Activated CD8-positive, alpha-beta memory T cell treated with anti-CD3 and anti-CD28 coated beads, Interleukin-2, amount 50 U/mL, for 1 hour (primary cell): ENCODE data around the gene ABTB1.
A peak's percentile ranks its signal among the peaks of the same experiment; 100 is the strongest.
"Not testable (repeated sequence)": the region's sequence is repeated elsewhere in the genome, so short reads cannot be mapped to it uniquely, and the experiment has no call there.

Experiments used
- DNase-seq: peaks from one replicate; pipeline ENCODE4 v3.0.0-alpha.2; 2020; ENCODE audit errors: extremely low read depth

Gene ABTB1

DNA sequence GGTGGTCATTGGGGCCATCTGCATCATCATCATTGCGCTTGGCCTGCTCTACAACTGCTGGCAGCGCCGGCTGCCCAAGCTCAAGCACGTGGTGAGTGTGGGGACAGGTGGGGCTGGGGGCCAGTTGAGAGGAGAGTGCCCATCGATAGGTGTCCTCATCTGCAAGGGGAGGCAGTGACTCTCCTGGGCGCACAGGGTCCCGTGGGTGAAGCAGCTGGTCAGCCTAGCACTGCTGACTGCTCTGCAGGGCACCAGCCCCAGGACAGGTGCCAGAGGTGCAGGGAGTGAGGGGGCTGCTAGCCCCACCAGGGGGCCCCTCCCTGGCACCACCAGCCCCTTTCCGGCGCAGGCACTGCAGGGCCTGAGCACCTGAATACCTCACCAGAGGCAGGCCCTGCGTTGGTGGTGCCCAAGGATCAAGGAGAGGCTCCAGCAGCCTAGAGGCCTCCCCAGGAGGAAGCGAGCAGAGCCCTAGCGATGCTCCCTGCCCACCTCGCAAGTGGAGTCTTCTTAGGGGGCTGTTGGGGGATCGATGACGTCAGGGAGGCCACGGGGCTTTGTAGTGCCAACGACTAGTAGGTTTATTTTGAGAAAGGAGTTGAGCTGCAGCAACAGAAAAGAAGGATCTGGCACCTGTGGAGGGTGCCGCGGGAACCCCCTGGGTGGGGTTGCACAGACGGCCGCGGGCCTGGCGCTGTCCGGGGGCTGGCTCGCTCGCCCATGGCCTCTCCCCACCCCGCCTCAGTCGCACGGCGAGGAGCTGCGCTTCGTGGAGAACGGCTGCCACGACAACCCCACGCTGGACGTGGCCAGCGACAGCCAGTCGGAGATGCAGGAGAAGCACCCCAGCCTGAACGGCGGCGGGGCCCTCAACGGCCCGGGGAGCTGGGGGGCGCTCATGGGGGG is 976 bp upstream of the ABTB1 start:
- peak; percentile 23 for DNase-seq

GRCh38 chr3:127673191-127674100 is 694 bp downstream of the ABTB1 start:
- DNase-seq: no peak

DNA sequence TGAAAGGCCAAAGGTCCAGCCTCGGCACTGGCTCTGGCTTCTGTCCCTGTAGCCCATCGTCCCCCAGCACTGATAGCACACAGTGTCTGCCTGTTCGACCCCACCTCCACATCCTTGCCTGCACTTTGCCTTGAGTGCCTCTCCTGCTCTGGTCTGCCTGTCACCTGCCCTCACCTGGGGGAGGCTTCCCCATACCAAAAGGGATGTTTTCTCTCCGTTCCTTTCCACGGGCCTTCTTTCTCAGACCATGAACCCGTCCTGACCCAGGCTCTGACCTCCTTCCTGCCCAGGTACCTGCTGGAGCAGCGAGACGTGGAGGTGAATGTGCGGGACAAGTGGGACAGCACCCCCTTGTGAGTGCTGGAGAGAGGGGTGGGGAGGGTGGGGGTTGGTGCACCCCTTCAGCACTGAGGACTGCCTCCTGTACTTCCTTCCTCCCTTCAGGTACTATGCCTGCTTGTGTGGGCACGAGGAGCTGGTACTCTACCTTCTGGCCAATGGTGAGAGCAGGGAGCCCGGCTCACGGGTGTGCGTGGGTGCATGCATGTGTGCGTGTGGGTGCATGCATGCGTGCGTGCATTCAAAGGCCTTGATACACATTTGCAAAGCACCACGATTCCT is 1.5 kb downstream of the ABTB1 start:
- no peak for DNase-seq

DNA sequence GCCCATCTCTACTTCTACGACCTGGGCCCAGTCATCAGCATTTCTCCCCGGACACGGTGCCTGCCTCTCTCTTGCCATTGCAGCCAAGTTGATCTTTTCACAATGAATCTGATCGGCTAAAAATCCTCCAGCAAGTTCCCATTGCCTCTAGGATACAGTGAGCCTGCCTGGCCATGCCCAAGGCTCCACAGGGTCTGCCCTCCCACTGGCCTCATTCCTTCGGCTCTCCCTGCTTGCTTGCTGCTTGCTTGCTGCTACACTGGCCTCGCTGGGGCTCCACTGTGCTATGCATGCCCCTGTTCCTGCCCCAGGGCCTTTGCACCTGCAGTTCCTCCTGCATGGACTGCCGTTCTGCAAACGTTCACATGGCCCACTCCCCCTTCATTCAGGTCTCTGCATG is 2.0 kb downstream of the ABTB1 start:
- no peak for DNase-seq

DNA sequence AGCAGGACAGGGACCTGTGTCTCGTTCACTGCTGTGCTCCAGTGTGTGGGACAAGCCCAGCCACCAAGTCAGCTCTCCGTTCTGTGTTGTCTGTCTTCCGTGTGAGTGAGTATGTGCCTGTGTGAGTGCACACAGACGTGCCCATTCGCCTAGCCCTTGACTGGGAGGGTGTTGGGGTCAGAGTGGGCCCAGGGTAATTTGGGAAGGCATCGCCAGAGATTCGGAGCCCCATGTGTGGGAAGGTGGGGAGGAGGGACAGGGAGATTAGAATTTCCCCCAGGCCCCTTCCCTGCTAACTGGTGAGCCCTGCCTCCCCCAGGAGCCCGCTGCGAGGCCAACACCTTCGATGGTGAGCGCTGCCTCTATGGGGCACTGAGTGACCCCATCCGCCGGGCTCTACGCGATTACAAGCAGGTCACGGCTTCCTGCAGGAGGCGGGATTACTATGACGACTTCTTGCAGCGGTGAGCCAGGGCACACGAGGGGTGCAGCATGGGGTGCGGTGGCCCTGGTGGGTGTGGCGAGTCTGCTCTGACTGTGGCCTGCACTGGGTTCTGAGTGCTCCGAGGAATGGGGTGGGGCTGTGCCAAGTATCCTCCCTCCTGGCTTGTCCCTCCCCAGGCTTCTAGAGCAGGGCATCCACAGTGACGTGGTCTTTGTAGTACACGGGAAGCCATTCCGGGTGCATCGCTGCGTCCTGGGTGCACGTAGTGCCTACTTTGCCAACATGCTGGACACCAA is 3.1 kb downstream of the ABTB1 start:
- no peak for DNase-seq

GRCh38 chr3:127676456-127676855 is 3.7 kb downstream of the ABTB1 start:
- DNase-seq: no peak

- no peak for DNase-seq
These were observed 4.2 kb downstream of the ABTB1 start for GRCh38 chr3:127676921-127677351.

DNA sequence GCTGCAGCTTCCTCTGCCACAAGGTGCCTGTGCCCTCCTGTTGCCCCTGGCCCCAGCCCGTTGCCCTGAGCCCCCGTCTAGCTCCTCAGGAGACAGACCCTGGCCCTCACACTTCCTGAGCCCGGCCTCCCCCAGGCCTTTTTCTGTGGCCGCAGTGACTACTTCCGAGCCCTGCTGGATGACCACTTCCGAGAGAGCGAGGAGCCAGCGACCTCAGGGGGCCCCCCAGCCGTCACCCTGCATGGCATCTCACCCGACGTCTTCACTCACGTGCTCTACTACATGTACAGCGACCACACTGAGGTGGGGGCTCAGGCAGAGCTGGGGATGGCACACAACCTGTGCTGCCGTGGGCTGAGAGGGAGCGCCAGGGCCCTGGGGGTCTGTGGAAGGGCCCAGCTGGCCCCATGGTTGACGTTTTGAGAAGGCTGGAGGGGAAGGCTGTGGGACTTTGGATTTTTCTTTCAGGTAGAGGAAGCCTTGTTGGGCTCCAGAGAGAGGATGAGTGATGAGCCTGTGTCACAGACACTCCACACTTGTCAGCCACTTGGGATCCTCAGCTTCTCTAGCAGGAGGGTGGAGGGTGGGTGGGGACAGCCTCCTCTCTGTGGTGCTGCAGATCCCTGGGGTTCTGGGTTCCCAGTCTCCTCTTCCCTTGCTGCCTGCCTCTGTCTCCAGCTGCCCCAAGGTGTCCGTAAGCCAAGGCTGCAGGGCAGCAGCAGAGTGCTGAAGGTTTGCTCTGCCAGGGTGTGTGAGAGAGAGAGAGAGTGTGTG is 5.0 kb downstream of the ABTB1 start:
- DNase-seq: no peak

DNA sequence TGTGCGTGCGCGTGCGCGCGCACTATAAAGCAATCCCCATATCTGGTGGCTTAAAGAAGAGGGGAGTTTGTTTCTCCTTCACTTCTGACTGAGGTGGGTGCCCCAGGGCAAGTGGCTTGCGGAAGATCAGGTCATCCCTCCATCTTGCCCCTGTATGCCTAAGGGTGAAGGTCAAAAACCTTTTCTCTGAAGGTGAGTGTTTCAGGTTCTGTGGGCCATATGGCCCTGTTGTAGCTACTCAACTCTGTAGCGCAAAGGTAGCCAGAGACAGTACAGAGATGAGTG is 5.5 kb downstream of the ABTB1 start:
- DNase-seq: no peak

GRCh38 chr3:127678611-127679533 is 6.1 kb downstream of the ABTB1 start:
- no peak for DNase-seq

- DNase-seq: no peak
These were observed 6.9 kb downstream of the ABTB1 start for GRCh38 chr3:127679534-127680145.

GRCh38 chr3:127680146-127680661 is 7.5 kb downstream of the ABTB1 start:
- no peak for DNase-seq

DNA sequence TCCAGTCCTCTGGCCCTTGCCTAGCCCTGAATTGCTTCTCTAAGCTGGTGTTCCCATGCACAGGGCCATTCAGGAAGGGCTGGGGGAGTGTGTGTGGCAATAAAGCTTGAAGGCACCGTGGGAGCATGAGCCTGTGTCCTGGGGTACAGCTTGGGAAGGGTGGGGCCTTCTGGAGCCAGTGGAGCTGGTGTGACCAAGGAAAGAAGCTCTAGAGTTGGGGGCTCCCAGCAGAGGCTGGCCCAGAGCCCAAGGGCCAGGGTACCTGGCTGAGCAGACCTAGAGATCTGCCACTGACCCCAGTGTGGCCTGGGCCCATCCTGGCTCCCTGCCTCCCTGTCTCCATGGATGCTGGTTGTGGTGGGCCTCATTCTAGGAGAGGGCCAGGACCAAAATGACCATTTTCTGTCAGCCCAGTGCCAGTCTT is 8.1 kb downstream of the ABTB1 start:
- no peak for DNase-seq

DNA sequence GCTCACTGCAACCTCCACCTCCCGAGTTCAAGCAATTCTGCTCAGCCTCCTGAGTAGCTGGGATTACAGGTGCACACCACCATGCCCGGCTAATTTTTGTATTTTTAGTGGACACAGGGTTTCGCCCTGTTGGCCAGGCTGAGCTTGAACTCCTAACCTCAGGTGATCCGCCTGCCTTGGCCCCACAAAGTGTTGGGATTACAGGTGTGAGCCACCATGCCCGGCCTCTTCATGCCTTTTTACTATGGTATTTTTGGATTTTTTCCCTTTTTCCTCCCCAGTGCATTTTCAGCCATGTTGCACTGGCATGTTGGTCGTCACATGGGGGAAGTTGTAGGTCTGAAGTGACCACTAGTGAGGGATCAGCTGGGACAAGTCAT is 9.4 kb downstream of the ABTB1 start:
- not testable (repeated sequence) for DNase-seq

GRCh38 chr3:127682561-127682960 is 9.8 kb downstream of the ABTB1 start:
- no peak for DNase-seq

DNA sequence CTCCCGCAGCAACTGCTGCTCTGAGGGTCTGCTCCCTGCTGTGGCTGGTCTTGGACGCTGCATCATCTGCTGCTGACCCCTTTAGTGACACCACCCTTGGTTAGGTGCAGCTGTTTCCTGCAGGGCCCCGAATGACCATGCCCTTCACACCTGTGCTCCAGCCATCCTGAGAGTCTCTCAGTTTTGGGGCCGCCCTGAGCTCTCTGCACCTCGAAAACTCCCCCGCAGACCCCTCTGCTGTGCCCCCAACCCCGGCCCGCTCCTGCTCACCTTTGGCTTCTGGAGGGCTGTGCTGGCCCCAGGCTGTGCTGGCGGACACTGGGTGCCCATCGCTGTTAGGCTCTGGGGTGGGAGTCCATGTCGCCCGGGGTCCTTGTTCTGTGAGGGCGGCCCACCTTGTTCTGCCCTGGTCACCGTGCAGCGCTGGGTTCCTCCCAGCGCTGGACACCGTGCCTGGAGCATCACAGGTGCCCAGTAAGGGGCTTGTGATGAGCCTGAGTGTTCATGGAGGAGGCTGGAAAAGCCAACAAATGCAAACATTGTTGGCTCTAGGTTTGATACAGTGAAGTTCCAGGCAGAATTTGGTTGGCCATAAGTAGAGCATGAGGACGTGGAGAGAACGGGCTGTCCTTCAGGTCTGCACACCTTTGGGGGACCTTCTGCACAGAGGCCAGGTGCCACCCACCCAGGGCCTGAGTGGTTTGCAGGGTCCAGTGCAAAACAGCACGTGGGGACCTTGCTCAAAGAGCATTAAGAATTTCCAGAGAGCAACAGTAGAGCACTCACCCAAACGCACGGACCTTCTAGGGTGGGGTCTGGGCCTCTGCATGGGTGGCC is 12.3 kb downstream of the ABTB1 start:
- no peak for DNase-seq

GRCh38 chr3:127685708-127686511 is 13.2 kb downstream of the ABTB1 start:
- DNase-seq: no peak
